Activated CD4-positive, alpha-beta T cell treated with anti-CD3 and anti-CD28 coated beads, Interleukin-2, amount 10 ng/mL, durations not matched to agents 24 days and 14 days (primary cell): ENCODE results near the gene CPLANE2. TPM values are rescaled to one million over a fixed set of nuclear protein-coding genes. Genes with fewer than 3 reads are reported as not detected.
"Not testable (repeated sequence)": the region's sequence is repeated elsewhere in the genome, so short reads cannot be mapped to it uniquely, and the experiment has no call there.

Experiments
- DNase-seq: peaks from one replicate; pipeline ENCODE4 v3.0.0; 2022
- H3K27ac Mint-ChIP-seq: one replicate; pipeline ENCODE4 v1.8.0; 2022; ENCODE audit warnings: mild to moderate bottlenecking, mixed read lengths
- H3K27me3 Mint-ChIP-seq: one replicate; pipeline ENCODE4 v1.8.0; 2022; ENCODE audit warnings: mixed read lengths
- H3K36me3 Mint-ChIP-seq: one replicate; pipeline ENCODE4 v1.8.0; 2022; ENCODE audit warnings: low read depth, mild to moderate bottlenecking, mixed read lengths
- H3K4me1 Mint-ChIP-seq: one replicate; pipeline ENCODE4 v1.8.0; 2021; ENCODE audit warnings: mixed read lengths
- H3K4me3 Mint-ChIP-seq: one replicate; pipeline ENCODE4 v1.8.0; 2022; ENCODE audit warnings: mild to moderate bottlenecking, moderate library complexity, mixed read lengths
- H3K9me3 Mint-ChIP-seq: one replicate; pipeline ENCODE4 v1.8.0; 2021; ENCODE audit warnings: mixed read lengths
- intact Hi-C: fragments of 100-400 bp; cut with micrococcal nuclease; formaldehyde crosslinking; loops from one replicate; pipeline ENCODE4 v1.15.1; 2023
- total RNA-seq: library from RNA; stranded (reverse); gene quantifications from 2 replicates; pipeline ENCODE4 v1.2.3, GENCODE V29; 2022

Gene CPLANE2
- total RNA-seq, 1 donor from 2014 or later: 4.8 TPM

- peaks cover 28% of the 10 kb centered on the region for H3K36me3 Mint-ChIP-seq
- no peak for DNase-seq
- H3K4me1 Mint-ChIP-seq: peaks cover 5% of the 10 kb centered on the region
- no peaks in the 10 kb centered on the region for H3K27me3 Mint-ChIP-seq
- intact Hi-C loops: no loop called here
- H3K27ac Mint-ChIP-seq: no peak overlapping the region
- no peak overlapping the region for H3K4me3 Mint-ChIP-seq
- H3K9me3 Mint-ChIP-seq: no peaks in the 10 kb centered on the region
Measured at GRCh38 chr1:16256478-16256877, 19.5 kb upstream of the CPLANE2 start.

GRCh38 chr1:16254263-16254928 lies 17.4 kb upstream of the CPLANE2 start:
- no peak overlapping the region for H3K27ac Mint-ChIP-seq
- intact Hi-C loops: no loop called here
- no peaks in the 10 kb centered on the region for H3K27me3 Mint-ChIP-seq
- H3K36me3 Mint-ChIP-seq: peaks cover 38% of the 10 kb centered on the region
- H3K4me1 Mint-ChIP-seq: peaks cover 9% of the 10 kb centered on the region
- H3K9me3 Mint-ChIP-seq: no peaks in the 10 kb centered on the region
- no peak for DNase-seq
- H3K4me3 Mint-ChIP-seq: no peak overlapping the region

- Mint-ChIP-seq H3K9me3 (no peaks in the 10 kb centered on the region), H3K27ac (no peak overlapping the region), H3K36me3 (peaks cover 41% of the 10 kb centered on the region), H3K4me1 (peaks cover 13% of the 10 kb centered on the region), H3K27me3 (no peaks in the 10 kb centered on the region), H3K4me3 (no peak overlapping the region)
- intact Hi-C loops: no loop called here
- no peak for DNase-seq
Measured at GRCh38 chr1:16253332-16253922, 16.4 kb upstream of the CPLANE2 start.

GRCh38 chr1:16252912-16253311 lies 15.9 kb upstream of the CPLANE2 start:
- no peak overlapping the region for H3K27ac Mint-ChIP-seq
- H3K4me1 Mint-ChIP-seq: peaks cover 13% of the 10 kb centered on the region
- DNase-seq: no peak
- H3K27me3 Mint-ChIP-seq: no peaks in the 10 kb centered on the region
- H3K36me3 Mint-ChIP-seq: peaks cover 41% of the 10 kb centered on the region
- no peaks in the 10 kb centered on the region for H3K9me3 Mint-ChIP-seq
- H3K4me3 Mint-ChIP-seq: no peak overlapping the region
- intact Hi-C loops: no loop called here

- Mint-ChIP-seq H3K4me3 (no peak overlapping the region), H3K4me1 (peaks cover 13% of the 10 kb centered on the region), H3K36me3 (peaks cover 44% of the 10 kb centered on the region), H3K27me3 (no peaks in the 10 kb centered on the region), H3K9me3 (no peaks in the 10 kb centered on the region), H3K27ac (no peak overlapping the region)
- intact Hi-C loops: no loop called here
- no peak for DNase-seq
Measured at GRCh38 chr1:16251381-16251780, 14.4 kb upstream of the CPLANE2 start.

GRCh38 chr1:16250524-16251251 lies 13.7 kb upstream of the CPLANE2 start:
- no peak overlapping the region for H3K27ac Mint-ChIP-seq
- peaks cover 13% of the 10 kb centered on the region for H3K4me1 Mint-ChIP-seq
- intact Hi-C loops: no loop called here
- H3K4me3 Mint-ChIP-seq: no peak overlapping the region
- no peaks in the 10 kb centered on the region for H3K27me3 Mint-ChIP-seq
- no peak for DNase-seq
- H3K9me3 Mint-ChIP-seq: no peaks in the 10 kb centered on the region
- H3K36me3 Mint-ChIP-seq: peaks cover 42% of the 10 kb centered on the region

- intact Hi-C loops: no loop called here
- H3K9me3 Mint-ChIP-seq: no peaks in the 10 kb centered on the region
- H3K27me3 Mint-ChIP-seq: no peaks in the 10 kb centered on the region
- H3K27ac Mint-ChIP-seq: no peak overlapping the region
- DNase-seq: no peak
- peaks cover 11% of the 10 kb centered on the region for H3K4me1 Mint-ChIP-seq
- H3K36me3 Mint-ChIP-seq: peaks cover 38% of the 10 kb centered on the region
- no peak overlapping the region for H3K4me3 Mint-ChIP-seq
Measured at GRCh38 chr1:16249596-16250241, 12.7 kb upstream of the CPLANE2 start.

GRCh38 chr1:16248603-16249516 lies 11.9 kb upstream of the CPLANE2 start:
- Mint-ChIP-seq H3K36me3 (peaks cover 32% of the 10 kb centered on the region), H3K27me3 (no peaks in the 10 kb centered on the region), H3K9me3 (no peaks in the 10 kb centered on the region), H3K4me3 (no peak overlapping the region), H3K4me1 (peaks cover 12% of the 10 kb centered on the region), H3K27ac (no peak overlapping the region)
- no peak for DNase-seq
- intact Hi-C loops: no loop called here

GRCh38 chr1:16248007-16248436 lies 11.0 kb upstream of the CPLANE2 start:
- no peaks in the 10 kb centered on the region for H3K9me3 Mint-ChIP-seq
- H3K4me3 Mint-ChIP-seq: no peak overlapping the region
- no peaks in the 10 kb centered on the region for H3K27me3 Mint-ChIP-seq
- DNase-seq: no peak
- H3K27ac Mint-ChIP-seq: no peak overlapping the region
- peaks cover 12% of the 10 kb centered on the region for H3K4me1 Mint-ChIP-seq
- intact Hi-C loops: no loop called here
- H3K36me3 Mint-ChIP-seq: peaks cover 30% of the 10 kb centered on the region

GRCh38 chr1:16247441-16247840 lies 10.5 kb upstream of the CPLANE2 start:
- intact Hi-C loops: no loop called here
- Mint-ChIP-seq H3K36me3 (peaks cover 27% of the 10 kb centered on the region), H3K9me3 (no peaks in the 10 kb centered on the region), H3K4me1 (peaks cover 12% of the 10 kb centered on the region), H3K27me3 (no peaks in the 10 kb centered on the region), H3K27ac (no peak overlapping the region), H3K4me3 (no peak overlapping the region)
- no peak for DNase-seq

GRCh38 chr1:16246961-16247360 lies 10.0 kb upstream of the CPLANE2 start:
- Mint-ChIP-seq H3K27me3 (no peaks in the 10 kb centered on the region), H3K9me3 (no peaks in the 10 kb centered on the region), H3K4me1 (peaks cover 12% of the 10 kb centered on the region), H3K27ac (no peak overlapping the region), H3K36me3 (peaks cover 24% of the 10 kb centered on the region), H3K4me3 (no peak overlapping the region)
- no peak for DNase-seq
- intact Hi-C loops: no loop called here

GRCh38 chr1:16246239-16246638 lies 9.3 kb upstream of the CPLANE2 start:
- peaks cover 19% of the 10 kb centered on the region for H3K36me3 Mint-ChIP-seq
- DNase-seq, H3K27ac Mint-ChIP-seq, H3K4me3 Mint-ChIP-seq, H3K27me3 Mint-ChIP-seq, H3K9me3 Mint-ChIP-seq, intact Hi-C loops: not testable (repeated sequence)
- peaks cover 12% of the 10 kb centered on the region for H3K4me1 Mint-ChIP-seq

- intact Hi-C loops: loop anchor here (2.0 kb wide), 1 partner anchor 59 kb away; no protein-coding TSS in a partner anchor
Measured at GRCh38 chr1:16245476-16246196, 8.7 kb upstream of the CPLANE2 start.

More at GRCh38 chr1:16245476-16246196, 8.7 kb upstream of the CPLANE2 start:
- DNase-seq: no peak
- no peak overlapping the region for H3K4me3 Mint-ChIP-seq
- H3K9me3 Mint-ChIP-seq: no peaks in the 10 kb centered on the region
- no peaks in the 10 kb centered on the region for H3K27me3 Mint-ChIP-seq
- peaks cover 17% of the 10 kb centered on the region for H3K36me3 Mint-ChIP-seq
- H3K27ac Mint-ChIP-seq: no peak overlapping the region
- H3K4me1 Mint-ChIP-seq: peaks cover 12% of the 10 kb centered on the region
